ENCODE measurements around the gene TSPAN18. TPM values are rescaled to one million over a fixed set of nuclear protein-coding genes. Genes with fewer than 3 reads are reported as not detected.
A peak's percentile ranks its signal among the peaks of the same experiment; 100 is the strongest.

Gene TSPAN18
- polyA plus RNA-seq, 1 experiment, result 0.98 TPM

DNA sequence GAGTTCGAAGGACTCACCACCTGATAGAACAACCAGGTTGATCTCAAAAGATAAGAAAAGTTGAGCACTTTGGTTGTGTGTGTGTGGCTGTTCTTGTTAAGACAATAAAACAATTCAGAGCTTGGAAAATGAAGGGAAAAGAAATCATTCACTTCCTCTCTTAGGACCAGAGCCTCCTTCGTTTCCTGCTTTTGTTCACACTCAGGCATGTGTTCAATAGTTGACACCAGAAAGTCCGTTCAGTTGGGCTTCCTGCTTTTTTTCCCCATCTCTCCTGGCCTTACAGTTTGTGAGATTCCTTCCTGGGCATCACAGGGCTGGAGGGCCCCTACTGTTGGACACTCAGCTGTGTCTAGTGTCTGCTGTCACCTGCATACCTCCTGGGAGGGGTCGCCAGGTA lies 48.0 kb downstream of the TSPAN18 start:
- Histone ChIP-seq H3K27me3 (ENCODE audit: control insufficient read depth, insufficient read depth, low read length) (peaks cover 16% of the 10 kb centered on the region), H3K9me3 (ENCODE audit: control insufficient read depth, insufficient read depth, low read length) (peaks cover 3% of the 10 kb centered on the region; the same call in 1 of the 2 replicates), H3K27ac (ENCODE audit: low read depth, low read length) (no peak overlapping the region), H3K4me3 (ENCODE audit: low read depth, low read length) (no peak overlapping the region)
- CTCF ChIA-PET, result interaction anchor here (0.8 to 4.0 kb wide), 19 partner anchors 8 to 157 kb away, joined by 3 to 22 read pairs (median 5); no protein-coding TSS in a partner anchor
- POLR2A ChIA-PET, result no interaction called here
- TF ChIP-seq, protein P1, sequence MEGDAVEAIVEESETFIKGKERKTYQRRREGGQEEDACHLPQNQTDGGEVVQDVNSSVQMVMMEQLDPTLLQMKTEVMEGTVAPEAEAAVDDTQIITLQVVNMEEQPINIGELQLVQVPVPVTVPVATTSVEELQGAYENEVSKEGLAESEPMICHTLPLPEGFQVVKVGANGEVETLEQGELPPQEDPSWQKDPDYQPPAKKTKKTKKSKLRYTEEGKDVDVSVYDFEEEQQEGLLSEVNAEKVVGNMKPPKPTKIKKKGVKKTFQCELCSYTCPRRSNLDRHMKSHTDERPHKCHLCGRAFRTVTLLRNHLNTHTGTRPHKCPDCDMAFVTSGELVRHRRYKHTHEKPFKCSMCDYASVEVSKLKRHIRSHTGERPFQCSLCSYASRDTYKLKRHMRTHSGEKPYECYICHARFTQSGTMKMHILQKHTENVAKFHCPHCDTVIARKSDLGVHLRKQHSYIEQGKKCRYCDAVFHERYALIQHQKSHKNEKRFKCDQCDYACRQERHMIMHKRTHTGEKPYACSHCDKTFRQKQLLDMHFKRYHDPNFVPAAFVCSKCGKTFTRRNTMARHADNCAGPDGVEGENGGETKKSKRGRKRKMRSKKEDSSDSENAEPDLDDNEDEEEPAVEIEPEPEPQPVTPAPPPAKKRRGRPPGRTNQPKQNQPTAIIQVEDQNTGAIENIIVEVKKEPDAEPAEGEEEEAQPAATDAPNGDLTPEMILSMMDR (IDR thresholded peaks at IDR 0.05; ENCODE audit: low read depth, low read length), result no peak
- DNase-seq (ENCODE audit: low read depth, low spot score), result no peak

DNA sequence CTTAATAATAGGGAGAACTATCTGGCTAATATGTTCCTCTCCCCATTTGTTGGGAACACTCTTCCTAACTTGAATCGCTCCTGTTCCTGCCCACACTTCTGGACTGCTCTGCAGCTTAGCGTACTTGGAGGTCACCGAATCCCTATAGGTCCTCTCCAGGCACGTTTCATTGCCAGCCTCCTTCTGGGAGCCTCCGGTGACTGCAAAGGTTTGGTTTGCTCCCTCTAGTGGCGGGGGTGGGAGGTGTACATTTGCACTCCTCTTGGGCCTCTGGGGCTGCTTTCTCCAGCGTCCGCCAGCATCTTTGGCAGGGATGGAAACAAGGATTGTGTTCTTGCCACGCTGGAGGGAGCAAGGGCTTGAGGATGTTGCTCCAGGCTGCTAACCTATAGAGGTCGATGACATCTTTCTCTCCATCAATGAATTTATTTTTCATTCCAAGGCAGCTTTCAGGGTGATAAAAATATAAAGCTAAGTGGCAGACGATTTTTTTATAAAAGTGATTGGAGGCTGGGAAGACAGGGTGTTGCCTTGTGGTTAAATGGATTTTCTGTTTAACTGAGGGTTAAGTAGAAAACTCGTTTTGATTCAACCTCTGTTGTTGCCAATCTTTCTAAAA lies 48.7 kb downstream of the TSPAN18 start:
- Histone ChIP-seq H3K27ac (ENCODE audit: low read depth, low read length) (no peak overlapping the region), H3K4me3 (ENCODE audit: low read depth, low read length) (no peak overlapping the region), H3K27me3 (ENCODE audit: control insufficient read depth, insufficient read depth, low read length) (peaks cover 13% of the 10 kb centered on the region), H3K9me3 (ENCODE audit: control insufficient read depth, insufficient read depth, low read length) (peaks cover 3% of the 10 kb centered on the region; the same call in 1 of the 2 replicates)
- POLR2A ChIA-PET, result no interaction called here
- TF ChIP-seq, protein P1 (IDR thresholded peaks at IDR 0.05; ENCODE audit: low read depth, low read length), result peak; percentile 66
- CTCF ChIA-PET, result interaction anchor here (0.6 to 4.0 kb wide), 25 partner anchors 8 to 126 kb away, joined by 3 to 22 read pairs (median 4); no protein-coding TSS in a partner anchor
- DNase-seq (ENCODE audit: low read depth, low spot score), result no peak

DNA sequence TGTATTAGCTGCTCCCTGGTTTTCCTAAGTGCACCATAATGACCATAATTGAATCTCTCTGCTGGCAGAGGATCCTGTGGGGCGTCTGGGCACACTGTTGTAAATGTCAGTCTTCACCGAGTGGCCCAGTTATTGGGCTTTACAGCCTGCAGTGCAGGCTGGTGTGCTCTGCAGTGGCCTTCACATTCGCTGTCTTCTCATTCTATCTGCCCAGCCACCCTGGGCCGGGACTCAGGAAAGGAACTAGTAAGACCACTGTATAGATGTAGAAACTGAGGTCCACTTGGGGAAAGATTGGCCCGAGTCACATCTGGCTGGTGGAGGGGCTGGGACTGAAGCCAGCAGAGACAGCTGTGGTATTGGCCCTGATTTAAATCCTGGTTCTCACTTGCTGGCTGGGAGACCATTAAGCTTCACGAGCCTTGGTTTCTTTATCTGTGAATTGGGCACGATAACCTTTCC lies 49.3 kb downstream of the TSPAN18 start:
- Histone ChIP-seq H3K9me3 (ENCODE audit: control insufficient read depth, insufficient read depth, low read length) (peaks cover 3% of the 10 kb centered on the region; the same call in 1 of the 2 replicates), H3K4me3 (ENCODE audit: low read depth, low read length) (no peak overlapping the region), H3K27me3 (ENCODE audit: control insufficient read depth, insufficient read depth, low read length) (peaks cover 14% of the 10 kb centered on the region), H3K27ac (ENCODE audit: low read depth, low read length) (no peak overlapping the region)
- TF ChIP-seq, protein P1 (IDR thresholded peaks at IDR 0.05; ENCODE audit: low read depth, low read length), result no peak
- POLR2A ChIA-PET, result no interaction called here
- no peak for DNase-seq (ENCODE audit: low read depth, low spot score)
- CTCF ChIA-PET, result interaction anchor here (0.6 to 4.0 kb wide), 17 partner anchors 8 to 125 kb away, joined by 3 to 22 read pairs (median 5); no protein-coding TSS in a partner anchor

DNA sequence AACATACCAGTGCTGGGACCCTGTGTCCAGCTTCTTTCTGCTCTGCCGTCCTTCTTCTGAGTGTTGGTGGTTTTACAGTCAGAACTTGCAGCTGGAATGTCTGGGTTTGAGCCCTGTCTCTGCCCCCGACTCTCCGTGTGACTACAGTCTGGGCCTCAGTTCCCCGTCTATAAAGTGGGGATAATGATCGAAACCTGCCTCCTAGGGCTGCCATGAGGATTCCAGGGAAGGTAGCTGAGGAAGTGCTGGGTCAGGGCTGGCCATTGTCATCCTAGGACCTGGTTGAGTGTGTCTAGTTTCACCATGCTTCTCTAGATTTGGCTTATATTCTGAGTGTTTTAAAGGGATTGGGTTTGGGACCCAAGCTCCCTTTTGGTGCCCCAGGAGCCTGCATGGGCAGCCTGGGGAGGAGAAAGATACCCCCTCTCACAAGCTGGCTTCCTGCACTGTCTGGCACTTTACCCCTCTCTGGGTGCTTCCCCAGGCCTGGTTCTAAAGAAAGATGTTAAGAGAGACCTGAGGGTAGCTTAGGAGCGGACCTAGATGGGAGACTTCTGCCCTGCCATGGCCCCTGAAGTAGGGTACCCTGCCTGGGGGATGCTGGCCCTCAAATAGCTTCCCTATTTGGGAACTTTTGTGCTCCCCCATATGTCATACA lies 49.9 kb downstream of the TSPAN18 start:
- ChIA-PET CTCF (interaction anchor here (1.0 to 4.0 kb wide), 8 partner anchors 10 to 124 kb away, joined by 3 to 22 read pairs (median 4); no protein-coding TSS in a partner anchor), POLR2A (no interaction called here)
- Histone ChIP-seq H3K27me3 (ENCODE audit: control insufficient read depth, insufficient read depth, low read length) (peaks cover 17% of the 10 kb centered on the region), H3K4me3 (ENCODE audit: low read depth, low read length) (no peak overlapping the region), H3K9me3 (ENCODE audit: control insufficient read depth, insufficient read depth, low read length) (peaks cover 3% of the 10 kb centered on the region; the same call in 1 of the 2 replicates), H3K27ac (ENCODE audit: low read depth, low read length) (no peak overlapping the region)
- TF ChIP-seq, protein P1 (IDR thresholded peaks at IDR 0.05; ENCODE audit: low read depth, low read length), result no peak
- DNase-seq (ENCODE audit: low read depth, low spot score), result no peak
